OCI-LY7 (cell line): ENCODE data around the gene ANKRD66. TPM values are rescaled to one million over a fixed set of nuclear protein-coding genes. Genes with fewer than 3 reads are reported as not detected.

Experiments
- BruUV-seq: library from RNA; stranded (reverse); fragments of 400-500 nt; replicated peaks from 2 replicates; lab custom pipeline; 2021; lab: Mats Ljungman, UMichigan
- CTCF ChIA-PET: fragments of 300-600 bp; sonication (Branson Sonifier 250); formaldehyde crosslinking; loops from one replicate; lab custom pipeline; 2022; ENCODE audit warnings: antibody characterized with exemption; ENCODE audit not compliant: unreplicated experiment; lab: Charles Lee
- POLR2A ChIA-PET: fragments of 300-600 bp; sonication (Branson Sonifier 250); formaldehyde crosslinking; loops from one replicate; lab custom pipeline; 2022; ENCODE audit warnings: antibody characterized with exemption; lab: Charles Lee
- DNase-seq: peaks from one replicate; pipeline ENCODE4 v3.0.0-alpha.2; 2015; ENCODE audit warnings: low spot score
- H2AFZ ChIP-seq: fragments of 200-600 bp; sonication (generic), shearing (Covaris generic); 2 replicates; pipeline ENCODE4 v1.6.1; 2014; ENCODE audit warnings: mild to moderate bottlenecking, antibody characterized with exemption, low read length, moderate library complexity
- H3K27ac ChIP-seq: fragments of 200-600 bp; sonication (generic); 2 replicates; pipeline ENCODE4 v1.5.1; 2014; ENCODE audit warnings: mixed run types, low read depth, mild to moderate bottlenecking, moderate library complexity, low read length, inconsistent platforms; ENCODE audit not compliant: poor library complexity, severe bottlenecking
- H3K36me3 ChIP-seq: fragments of 200-600 bp; sonication (generic); 2 replicates; pipeline ENCODE4 v1.6.1; 2014; ENCODE audit warnings: mild to moderate bottlenecking, antibody characterized with exemption, low read length, moderate library complexity, mixed read lengths; ENCODE audit not compliant: insufficient read depth
- H3K4me1 ChIP-seq: fragments of 200-600 bp; sonication (generic); 2 replicates; pipeline ENCODE4 v1.5.1; 2014; ENCODE audit warnings: mild to moderate bottlenecking, low read length; ENCODE audit not compliant: insufficient read depth, poor library complexity, severe bottlenecking
- H3K4me2 ChIP-seq: fragments of 200-600 bp; sonication (generic); 2 replicates; pipeline ENCODE4 v1.6.1; 2014; ENCODE audit warnings: mild to moderate bottlenecking, low read length
- H3K4me3 ChIP-seq: fragments of 200-600 bp; sonication (generic); 2 replicates; pipeline ENCODE4 v1.5.1; 2014; ENCODE audit warnings: mild to moderate bottlenecking, low read depth, low read length; ENCODE audit not compliant: poor library complexity, severe bottlenecking
- H3K79me2 ChIP-seq: fragments of 200-600 bp; sonication (generic); 2 replicates; pipeline ENCODE4 v1.6.1; 2016; ENCODE audit warnings: low read depth, mild to moderate bottlenecking, low read length, moderate library complexity, mixed read lengths; ENCODE audit not compliant: insufficient read depth
- H3K9me2 ChIP-seq: fragments of 200-600 bp; sonication (generic); 2 replicates; pipeline ENCODE4 v1.6.1; 2016; ENCODE audit warnings: mild to moderate bottlenecking, low read length, mixed read lengths; ENCODE audit not compliant: insufficient read depth
- H3K9me3 ChIP-seq: fragments of 200-600 bp; sonication (generic); 2 replicates; pipeline ENCODE4 v1.6.1; 2014; ENCODE audit warnings: mild to moderate bottlenecking, mixed run types, low read length, mixed read lengths
- H4K20me1 ChIP-seq: fragments of 200-600 bp; sonication (generic); 2 replicates; pipeline ENCODE4 v1.6.1; 2014; ENCODE audit warnings: mild to moderate bottlenecking, antibody characterized with exemption, low read length, moderate library complexity, mixed read lengths; ENCODE audit not compliant: insufficient read depth
- EZH2phosphoT487 ChIP-seq: fragments of 200-600 bp; sonication (generic); IDR thresholded peaks from 2 replicates; pipeline ENCODE4 v1.6.1; 2018; ENCODE audit warnings: low read depth, borderline replicate concordance, mild to moderate bottlenecking, mixed run types, antibody characterized with exemption, low read length, moderate library complexity, mixed read lengths
- intact Hi-C: fragments of 100-400 bp; cut with micrococcal nuclease; formaldehyde crosslinking; loops from one replicate; pipeline ENCODE4 v1.10.0; 2022; ENCODE audit not compliant: unreplicated experiment
- total RNA-seq, 2 experiments: library from RNA; depleted of rRNA in 1 of 2; stranded (reverse); fragments of >200 nt in 1 of 2; shearing (Covaris generic) in 1 of 2; gene quantifications; 2 replicates each; pipeline ENCODE4 v1.2.3, GENCODE V29; 2014 to 2022
- TF ChIP-seq, protein P1 (sequence below): fragments of 200-600 bp; sonication (generic); conservative IDR thresholded peaks from 2 replicates; pipeline ENCODE4 v1.5.1; 2014; ENCODE audit warnings: mild to moderate bottlenecking, antibody characterized with exemption, low read length, moderate library complexity, mixed read lengths

Gene ANKRD66
- total RNA-seq, 2 experiments from 2014 or later: not detected

GRCh38 chr6:46719099-46719498 is 27.6 kb upstream of the ANKRD66 start:
- no peaks in the 10 kb centered on the region for H3K36me3 ChIP-seq
- H3K4me3 ChIP-seq: no peak overlapping the region
- no peak overlapping the region for H3K4me2 ChIP-seq
- no peak overlapping the region for H3K27ac ChIP-seq
- no peaks in the 10 kb centered on the region for H4K20me1 ChIP-seq
- TF ChIP-seq, protein P1, sequence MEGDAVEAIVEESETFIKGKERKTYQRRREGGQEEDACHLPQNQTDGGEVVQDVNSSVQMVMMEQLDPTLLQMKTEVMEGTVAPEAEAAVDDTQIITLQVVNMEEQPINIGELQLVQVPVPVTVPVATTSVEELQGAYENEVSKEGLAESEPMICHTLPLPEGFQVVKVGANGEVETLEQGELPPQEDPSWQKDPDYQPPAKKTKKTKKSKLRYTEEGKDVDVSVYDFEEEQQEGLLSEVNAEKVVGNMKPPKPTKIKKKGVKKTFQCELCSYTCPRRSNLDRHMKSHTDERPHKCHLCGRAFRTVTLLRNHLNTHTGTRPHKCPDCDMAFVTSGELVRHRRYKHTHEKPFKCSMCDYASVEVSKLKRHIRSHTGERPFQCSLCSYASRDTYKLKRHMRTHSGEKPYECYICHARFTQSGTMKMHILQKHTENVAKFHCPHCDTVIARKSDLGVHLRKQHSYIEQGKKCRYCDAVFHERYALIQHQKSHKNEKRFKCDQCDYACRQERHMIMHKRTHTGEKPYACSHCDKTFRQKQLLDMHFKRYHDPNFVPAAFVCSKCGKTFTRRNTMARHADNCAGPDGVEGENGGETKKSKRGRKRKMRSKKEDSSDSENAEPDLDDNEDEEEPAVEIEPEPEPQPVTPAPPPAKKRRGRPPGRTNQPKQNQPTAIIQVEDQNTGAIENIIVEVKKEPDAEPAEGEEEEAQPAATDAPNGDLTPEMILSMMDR: no peak
- TF ChIP-seq EZH2phosphoT487: no peak
- no peaks in the 10 kb centered on the region for H3K4me1 ChIP-seq
- BruUV-seq: no TSS peak
- POLR2A ChIA-PET: interaction anchor here (1.3 kb wide), 1 partner anchor 14 kb away, joined by 3 read pairs; no protein-coding TSS in a partner anchor
- intact Hi-C loops: no loop called here
- no peaks in the 10 kb centered on the region for H3K9me3 ChIP-seq
- CTCF ChIA-PET: no interaction called here
- no peaks in the 10 kb centered on the region for H3K79me2 ChIP-seq
- no peaks in the 10 kb centered on the region for H3K9me2 ChIP-seq
- no peak overlapping the region for H2AFZ ChIP-seq
- no peak for DNase-seq

DNA sequence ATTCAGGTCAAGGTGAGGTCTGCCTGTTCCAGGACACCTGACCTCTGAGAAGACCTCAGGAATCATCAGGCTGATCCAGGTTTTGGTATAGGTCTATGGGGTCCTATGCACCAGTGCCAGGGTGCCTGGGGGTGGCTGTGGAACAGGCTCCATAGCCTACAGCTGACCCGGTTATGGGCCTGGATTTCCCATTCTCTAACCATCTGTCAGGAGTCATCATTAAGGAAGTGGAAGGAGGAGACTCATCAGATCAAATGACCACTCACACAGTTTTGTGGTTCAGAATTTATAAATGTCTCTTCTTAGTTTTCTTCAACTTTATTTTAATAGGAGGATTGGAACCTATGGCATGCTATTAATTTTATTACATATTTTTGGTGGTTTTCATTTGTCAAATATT is 26.3 kb upstream of the ANKRD66 start:
- ChIA-PET POLR2A (no interaction called here), CTCF (no interaction called here)
- H3K79me2 ChIP-seq: no peaks in the 10 kb centered on the region
- no peaks in the 10 kb centered on the region for H3K36me3 ChIP-seq
- no peaks in the 10 kb centered on the region for H3K4me1 ChIP-seq
- intact Hi-C loops: no loop called here
- H3K27ac ChIP-seq: no peak overlapping the region
- no peaks in the 10 kb centered on the region for H3K9me2 ChIP-seq
- no peak overlapping the region for H2AFZ ChIP-seq
- no peaks in the 10 kb centered on the region for H3K9me3 ChIP-seq
- BruUV-seq: no TSS peak
- DNase-seq: no peak
- no peak for TF ChIP-seq EZH2phosphoT487
- TF ChIP-seq, protein P1: no peak
- no peaks in the 10 kb centered on the region for H4K20me1 ChIP-seq
- no peak overlapping the region for H3K4me3 ChIP-seq
- no peak overlapping the region for H3K4me2 ChIP-seq

DNA sequence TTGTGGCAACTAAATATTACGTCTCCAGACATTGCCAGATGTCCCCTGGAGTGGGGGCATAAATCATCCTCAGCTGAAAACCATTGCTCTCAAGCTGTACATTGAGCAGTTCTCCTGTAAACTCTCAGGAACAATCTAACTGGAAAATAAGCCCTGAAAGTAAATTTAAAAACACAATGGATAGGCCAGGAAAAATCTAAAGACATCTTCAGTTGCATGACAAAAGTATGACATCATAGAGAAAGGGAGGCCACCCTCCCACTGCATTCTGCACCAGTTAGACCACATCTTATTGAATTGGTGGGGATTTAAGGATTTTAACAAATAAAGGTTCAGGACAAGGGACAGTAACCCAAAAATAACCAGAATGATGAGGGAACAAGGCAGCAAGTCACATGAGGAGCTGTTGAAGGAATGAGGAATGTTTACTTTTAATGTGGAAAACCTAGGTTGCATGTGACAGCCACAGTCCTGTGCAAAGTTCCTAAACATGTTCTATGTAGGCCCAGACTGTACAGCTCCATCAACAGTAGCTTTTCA is 16.9 kb upstream of the ANKRD66 start:
- ChIA-PET CTCF (no interaction called here), POLR2A (no interaction called here)
- H3K79me2 ChIP-seq: no peaks in the 10 kb centered on the region
- H3K36me3 ChIP-seq: no peaks in the 10 kb centered on the region
- H3K9me2 ChIP-seq: no peaks in the 10 kb centered on the region
- no peaks in the 10 kb centered on the region for H4K20me1 ChIP-seq
- intact Hi-C loops: no loop called here
- H3K4me2 ChIP-seq: no peak overlapping the region
- no peak overlapping the region for H2AFZ ChIP-seq
- BruUV-seq: no TSS peak
- H3K4me1 ChIP-seq: no peaks in the 10 kb centered on the region
- no peak overlapping the region for H3K4me3 ChIP-seq
- H3K9me3 ChIP-seq: no peaks in the 10 kb centered on the region
- no peak overlapping the region for H3K27ac ChIP-seq
- TF ChIP-seq, protein P1: no peak
- no peak for TF ChIP-seq EZH2phosphoT487
- DNase-seq: no peak
